GM15510 (cell line): ENCODE results near the gene CSTF3.

Source experiments
- POLR2A ChIP-seq: IDR thresholded peaks from 3 replicates; pipeline ENCODE4 v1.6.1; 2011; ENCODE audit warnings: borderline replicate concordance; ENCODE audit not compliant: insufficient read length; ENCODE audit errors: extremely low read depth

The CSTF3 gene

DNA sequence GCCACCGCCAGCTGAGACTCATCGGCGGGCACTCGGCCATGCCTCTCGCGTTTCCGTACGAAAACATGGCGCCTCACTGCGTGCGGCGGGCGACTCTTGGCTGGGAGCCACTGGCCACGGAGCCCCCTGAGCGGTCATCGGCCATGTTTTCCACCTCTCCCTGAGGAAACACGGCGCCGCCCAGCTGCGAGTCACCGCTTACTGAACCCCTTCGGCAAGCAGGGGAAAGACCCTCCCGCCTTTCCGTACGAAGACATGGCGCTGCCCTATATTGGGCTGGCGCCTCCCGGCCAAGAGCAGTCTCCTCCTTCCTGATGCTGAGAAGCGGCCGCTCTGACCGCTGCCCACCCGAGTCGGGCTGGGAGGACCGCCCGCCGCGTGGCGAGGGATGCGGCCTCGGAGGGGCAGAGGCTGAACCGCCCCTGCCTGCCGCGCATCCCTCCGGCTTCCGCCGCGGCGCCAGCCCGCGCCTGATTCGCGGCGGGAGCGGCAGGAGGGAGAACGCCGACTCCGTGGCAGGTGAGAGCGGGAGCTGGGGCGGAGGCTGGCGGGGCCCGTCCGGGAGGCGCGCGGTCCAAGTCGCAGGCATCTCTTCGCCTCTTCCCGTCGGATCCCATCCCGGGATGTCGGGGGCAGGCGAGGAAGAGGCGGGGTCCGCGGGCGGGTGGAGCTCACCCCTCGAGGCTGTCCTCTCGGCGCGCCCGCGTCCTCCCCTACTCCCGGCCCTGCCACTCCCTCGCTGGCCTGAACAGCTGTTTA is 121.8 kb downstream of the CSTF3 start, which contains the start of gene TCP11L1:
TSS of gene TCP11L1 (plus strand) at position 299 of the 759 bp plus-strand sequence. CDS start 4,202 bp downstream, outside the sequence.
- TF ChIP-seq POLR2A = peak; percentile 49

DNA sequence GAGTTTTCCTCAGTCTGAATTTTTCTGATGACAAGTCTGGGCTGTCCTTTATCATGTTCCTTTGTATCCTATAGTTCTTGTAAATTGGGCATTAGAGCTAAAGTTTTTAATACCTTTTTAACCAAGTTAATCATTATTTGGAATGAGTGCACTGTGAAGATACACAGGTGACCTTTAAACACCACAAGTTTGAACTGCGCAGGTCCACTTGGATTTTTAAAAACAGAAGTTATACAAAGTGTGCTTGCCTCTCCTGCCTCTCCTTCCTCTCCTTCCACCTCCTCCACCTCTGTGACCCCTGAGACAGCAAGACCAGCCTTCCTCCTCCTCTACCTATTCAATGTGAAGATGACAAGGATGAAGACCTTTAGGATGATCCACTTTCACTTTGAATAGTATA is 126.3 kb downstream of the CSTF3 start:
- TF ChIP-seq POLR2A = no peak
